Activated T-helper 17 cell treated with anti-CD3 and anti-CD28 coated beads, Interleukin-2, amount 50 U/mL, for 72 hours (primary cell): ENCODE measurements around the gene OR2L5. TPM values are rescaled to one million over a fixed set of nuclear protein-coding genes. Genes with fewer than 3 reads are reported as not detected.

Experiments
- ATAC-seq: fragments of 150-1000 bp; cut with Tn5 transposase; replicated peaks from 2 replicates; pipeline ENCODE4 v1.10.0; 2021; ENCODE audit warnings: mild to moderate bottlenecking, moderate library complexity
- H3K27ac Mint-ChIP-seq: one replicate; pipeline ENCODE4 v1.8.0; 2022; ENCODE audit warnings: mixed read lengths
- H3K27me3 Mint-ChIP-seq: one replicate; pipeline ENCODE4 v1.8.0; 2022; ENCODE audit warnings: mixed read lengths
- H3K36me3 Mint-ChIP-seq: one replicate; pipeline ENCODE4 v1.8.0; 2022; ENCODE audit warnings: low read depth, mild to moderate bottlenecking, mixed read lengths
- H3K4me1 Mint-ChIP-seq: one replicate; pipeline ENCODE4 v1.8.0; 2022; ENCODE audit warnings: mixed read lengths
- H3K4me3 Mint-ChIP-seq: one replicate; pipeline ENCODE4 v1.8.0; 2022; ENCODE audit warnings: mild to moderate bottlenecking, mixed read lengths
- H3K9me3 Mint-ChIP-seq: one replicate; pipeline ENCODE4 v1.8.0; 2022; ENCODE audit warnings: mixed read lengths
- total RNA-seq, 2 donors: library from RNA; stranded (reverse); gene quantifications; one replicate each; pipeline ENCODE4 v1.2.3, GENCODE V29; 2022

OR2L5 gene
- total RNA-seq, 2 donors from 2014 or later = 0.09 TPM; not detected in 1

- H3K9me3 Mint-ChIP-seq = peaks cover 18% of the 10 kb centered on the region
- ATAC-seq = no peak
- no peaks in the 10 kb centered on the region for H3K36me3 Mint-ChIP-seq
- H3K27ac Mint-ChIP-seq = no peak overlapping the region
- H3K27me3 Mint-ChIP-seq = no peaks in the 10 kb centered on the region
- H3K4me3 Mint-ChIP-seq = no peak overlapping the region
- H3K4me1 Mint-ChIP-seq = no peaks in the 10 kb centered on the region
Observed at GRCh38 chr1:248065071-248065470, 51.6 kb downstream of the OR2L5 start.

GRCh38 chr1:248065604-248066003 lies 52.1 kb downstream of the OR2L5 start:
- H3K4me3 Mint-ChIP-seq = no peak overlapping the region
- H3K36me3 Mint-ChIP-seq = no peaks in the 10 kb centered on the region
- ATAC-seq = no peak
- H3K27ac Mint-ChIP-seq = no peak overlapping the region
- no peaks in the 10 kb centered on the region for H3K27me3 Mint-ChIP-seq
- H3K4me1 Mint-ChIP-seq = no peaks in the 10 kb centered on the region
- H3K9me3 Mint-ChIP-seq = peaks cover 15% of the 10 kb centered on the region

Other genes starting within 250 kb of the OR2L5 start
- not detected for gene OR14A16, start 189.5 kb upstream of the OR2L5 start, total RNA-seq
- gene OR11L1, start 171.8 kb upstream of the OR2L5 start, total RNA-seq = not detected
- gene TRIM58, start 156.5 kb upstream of the OR2L5 start, total RNA-seq = under 1 TPM; 0.13 to 0.19 TPM
- not detected for gene OR2W3, start 118.1 kb upstream of the OR2L5 start, total RNA-seq
- not detected for gene OR2T8, start 93.4 kb upstream of the OR2L5 start, total RNA-seq
- gene OR2AJ1, start 88.8 kb upstream of the OR2L5 start, total RNA-seq = not detected
- gene OR2L8, start 64.8 kb upstream of the OR2L5 start, total RNA-seq = not detected
- under 1 TPM in 1 of 2 donors, not detected in 1; 0.26 TPM for gene OR2AK2, start 48.4 kb upstream of the OR2L5 start, total RNA-seq
- gene OR2L2, start 16.4 kb downstream of the OR2L5 start, total RNA-seq = under 1 TPM; 0.11 TPM
- gene OR2L3, start 33.2 kb downstream of the OR2L5 start, total RNA-seq = not detected
- not detected for gene OR2L13, start 81.5 kb downstream of the OR2L5 start, total RNA-seq
- not detected for gene OR2M5, start 131.5 kb downstream of the OR2L5 start, total RNA-seq
- gene OR2M2, start 161.2 kb downstream of the OR2L5 start, total RNA-seq = not detected
- not detected for gene OR2M3, start 183.6 kb downstream of the OR2L5 start, total RNA-seq
- gene OR2M4, start 217.8 kb downstream of the OR2L5 start, total RNA-seq = not detected